HG03460 (cell line): ENCODE measurements around the gene ZDHHC14.

Experiments used
- ATAC-seq: cut with Tn5 transposase; IDR thresholded peaks from one replicate; pipeline ENCODE4 v1.9.1; 2021; ENCODE audit not compliant: unreplicated experiment

The ZDHHC14 gene

GRCh38 chr6:157488058-157488457, 107.1 kb downstream of the ZDHHC14 start:
- no peak for ATAC-seq

- no peak for ATAC-seq
Measured at GRCh38 chr6:157488716-157489118, 107.7 kb downstream of the ZDHHC14 start.

DNA sequence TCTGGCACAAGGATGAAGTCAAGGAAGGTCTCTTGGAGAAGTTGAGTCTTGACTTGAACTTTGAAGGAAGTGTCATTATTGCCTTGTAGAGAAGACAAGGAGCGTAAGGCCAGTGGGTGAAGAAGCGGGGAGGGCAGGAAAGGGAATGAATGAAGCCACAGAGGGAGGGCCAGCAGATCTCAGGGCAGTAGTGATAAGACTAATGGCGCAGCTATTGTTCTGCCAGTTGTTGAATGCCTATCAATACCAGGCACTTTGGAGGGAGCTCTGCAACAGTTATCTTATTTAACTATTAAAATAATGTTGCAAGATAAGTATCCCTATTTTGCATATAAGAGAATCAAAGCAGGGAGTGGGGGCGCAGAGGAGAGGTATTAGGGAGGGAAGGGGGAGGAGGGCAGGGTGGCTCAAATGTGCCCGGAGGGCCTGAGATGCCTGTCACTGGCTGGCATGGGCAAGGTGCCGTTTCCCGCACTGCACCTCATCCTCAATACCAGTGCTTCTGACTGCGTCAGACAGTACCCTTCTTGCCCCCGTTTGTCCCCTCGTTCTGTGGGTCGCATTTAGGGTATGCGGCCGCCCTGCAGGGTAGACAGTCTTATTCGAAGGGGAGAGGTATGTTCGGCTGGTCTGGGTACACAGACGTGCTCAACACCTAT, 109.8 kb downstream of the ZDHHC14 start:
- ATAC-seq, result no peak

GRCh38 chr6:157491571-157492232, 110.7 kb downstream of the ZDHHC14 start:
- ATAC-seq, result no peak

DNA sequence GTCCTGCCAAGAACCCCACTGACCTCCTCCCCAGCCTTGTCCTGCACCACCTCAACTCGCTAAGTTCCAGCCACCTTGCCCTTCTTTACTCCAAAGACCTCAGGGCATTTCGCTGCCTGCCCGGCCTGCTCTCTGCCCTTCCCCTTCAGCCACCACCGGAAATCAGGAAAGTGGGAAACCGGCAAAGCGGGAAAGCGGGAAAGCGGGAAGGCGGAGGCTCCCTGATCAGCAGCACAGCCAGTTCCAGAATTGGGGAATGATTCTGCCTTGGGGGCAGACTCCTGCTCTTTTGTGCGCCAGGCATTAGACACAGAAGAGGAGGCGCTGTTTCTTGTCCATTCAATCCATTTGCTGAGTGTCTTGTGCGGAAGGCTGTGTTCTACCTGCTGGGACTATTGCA, 111.3 kb downstream of the ZDHHC14 start:
- no peak for ATAC-seq

- no peak for ATAC-seq
Measured at GRCh38 chr6:157492741-157493140, 111.8 kb downstream of the ZDHHC14 start.

- no peak for ATAC-seq
Measured at GRCh38 chr6:157493173-157493572, 112.2 kb downstream of the ZDHHC14 start.

GRCh38 chr6:157493576-157493975, 112.6 kb downstream of the ZDHHC14 start:
- ATAC-seq, result no peak

DNA sequence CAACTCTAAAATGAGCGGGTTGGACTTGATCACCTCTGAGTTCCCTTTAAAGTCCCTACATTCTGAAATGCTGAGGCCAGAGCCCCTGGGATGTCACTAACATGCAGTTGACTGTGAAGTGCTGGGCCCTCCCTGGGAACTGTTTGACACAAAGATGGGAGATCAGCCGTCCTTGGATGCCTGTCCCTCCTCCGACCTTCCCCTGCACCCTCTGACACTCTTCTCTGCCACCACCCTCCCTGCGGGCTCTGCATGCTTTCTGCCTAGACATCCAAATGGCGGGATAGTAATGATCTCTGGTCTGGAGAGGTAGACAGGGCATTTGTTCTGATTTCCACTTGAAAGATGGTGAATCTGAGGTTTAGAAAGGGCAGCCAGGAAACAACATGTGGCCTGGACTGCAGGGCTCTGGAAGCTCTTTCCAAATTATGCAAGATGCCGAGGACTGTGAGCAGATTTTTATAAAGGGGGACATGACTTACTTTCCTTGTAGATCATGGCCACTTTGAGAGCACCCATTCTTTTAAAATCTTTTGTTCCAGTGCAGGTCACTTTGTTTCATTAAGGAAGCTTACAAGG, 113.2 kb downstream of the ZDHHC14 start:
- no peak for ATAC-seq

DNA sequence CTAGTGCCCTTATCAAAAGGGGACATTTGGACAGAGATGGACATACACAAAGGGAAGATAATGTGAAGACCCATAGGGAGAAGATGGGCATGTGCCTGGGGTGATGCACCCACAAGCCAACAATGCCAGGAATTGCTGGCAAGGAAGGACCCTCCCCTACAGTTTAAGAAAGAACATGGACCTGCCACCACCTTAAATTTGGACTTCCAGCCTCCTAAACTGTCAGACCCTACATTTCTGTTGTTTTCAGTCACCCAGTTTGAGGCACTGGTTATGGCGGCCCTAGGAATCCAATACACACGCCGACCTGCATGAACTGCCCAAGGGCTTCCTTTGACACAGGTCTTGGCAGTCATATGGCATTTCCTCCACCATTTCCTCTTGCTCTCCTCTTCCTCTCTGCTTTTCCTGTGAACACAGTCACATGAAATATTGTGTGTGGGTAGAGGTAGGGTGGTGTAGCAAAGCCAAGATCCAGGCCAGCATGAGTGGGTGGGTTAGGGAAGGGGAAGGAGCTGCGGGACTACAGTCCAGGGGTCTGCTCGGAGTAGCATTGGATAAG, 115.6 kb downstream of the ZDHHC14 start:
- ATAC-seq, result no peak

DNA sequence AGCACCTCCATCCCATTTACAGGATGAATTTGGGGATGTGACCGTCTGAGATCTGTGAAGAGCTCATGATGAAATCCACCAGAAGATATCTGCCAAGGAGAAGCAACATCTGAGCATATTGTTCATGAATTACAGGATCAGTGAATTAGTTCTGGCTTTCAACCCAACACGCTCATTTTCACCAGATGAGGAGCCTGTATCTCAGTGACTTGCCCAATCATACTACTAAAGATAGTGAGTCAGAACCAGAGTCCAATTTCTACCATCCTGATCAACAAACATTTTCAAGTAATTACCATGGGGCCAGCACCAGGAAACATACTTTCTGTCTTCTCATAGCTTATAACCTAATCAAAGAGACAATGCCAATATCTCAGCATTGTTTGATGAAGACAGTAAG, 116.6 kb downstream of the ZDHHC14 start:
- no peak for ATAC-seq

DNA sequence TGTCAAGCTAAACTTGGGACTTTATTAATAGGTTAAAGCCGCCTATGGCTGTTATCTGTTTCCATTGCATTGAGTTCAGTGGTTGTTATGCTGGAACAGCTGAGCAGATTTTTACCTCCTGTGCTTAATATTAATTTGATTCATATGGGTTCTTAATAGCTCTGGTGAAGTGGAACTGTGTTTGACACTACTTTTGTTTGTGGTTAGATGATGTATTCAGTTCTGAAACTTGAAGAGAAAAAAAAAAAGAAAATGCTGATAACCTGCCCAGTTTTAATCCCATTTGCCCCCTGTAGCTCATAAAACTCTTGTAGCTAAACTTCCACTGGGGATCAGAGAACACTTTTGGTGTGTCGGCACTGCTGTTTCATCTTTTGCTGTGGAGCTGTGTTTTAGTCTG, 117.8 kb downstream of the ZDHHC14 start:
- no peak for ATAC-seq

GRCh38 chr6:157500022-157500421, 119.0 kb downstream of the ZDHHC14 start:
- no peak for ATAC-seq

GRCh38 chr6:157503018-157503747, 122.2 kb downstream of the ZDHHC14 start:
- ATAC-seq, result no peak

DNA sequence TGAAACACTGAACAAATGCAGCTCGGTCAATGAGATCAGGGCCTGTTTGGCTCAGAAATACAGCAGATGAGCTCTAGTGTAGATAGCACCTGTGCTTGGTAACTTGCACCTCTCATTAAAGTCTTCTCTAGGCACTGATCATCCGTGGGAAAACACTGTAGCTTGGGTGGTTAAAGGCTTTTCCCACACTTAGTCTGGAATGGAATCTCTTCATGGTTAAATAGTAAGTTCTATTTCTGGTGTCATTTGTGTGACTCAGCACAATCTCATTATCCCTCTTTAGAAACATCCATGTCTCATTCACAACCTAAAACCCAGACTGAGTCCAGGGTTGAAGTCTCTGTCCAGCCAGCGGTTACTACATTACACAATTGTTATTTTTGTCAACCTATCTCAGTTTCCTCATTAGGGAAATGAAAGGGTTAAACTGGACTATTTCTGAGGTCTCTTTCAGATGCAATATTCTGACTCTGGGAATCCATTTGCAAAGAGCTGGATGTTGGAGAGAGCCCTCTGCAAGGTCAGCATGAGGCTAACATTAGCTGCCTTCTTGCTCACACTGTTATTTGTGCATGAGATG, 125.0 kb downstream of the ZDHHC14 start:
- ATAC-seq, result no peak

DNA sequence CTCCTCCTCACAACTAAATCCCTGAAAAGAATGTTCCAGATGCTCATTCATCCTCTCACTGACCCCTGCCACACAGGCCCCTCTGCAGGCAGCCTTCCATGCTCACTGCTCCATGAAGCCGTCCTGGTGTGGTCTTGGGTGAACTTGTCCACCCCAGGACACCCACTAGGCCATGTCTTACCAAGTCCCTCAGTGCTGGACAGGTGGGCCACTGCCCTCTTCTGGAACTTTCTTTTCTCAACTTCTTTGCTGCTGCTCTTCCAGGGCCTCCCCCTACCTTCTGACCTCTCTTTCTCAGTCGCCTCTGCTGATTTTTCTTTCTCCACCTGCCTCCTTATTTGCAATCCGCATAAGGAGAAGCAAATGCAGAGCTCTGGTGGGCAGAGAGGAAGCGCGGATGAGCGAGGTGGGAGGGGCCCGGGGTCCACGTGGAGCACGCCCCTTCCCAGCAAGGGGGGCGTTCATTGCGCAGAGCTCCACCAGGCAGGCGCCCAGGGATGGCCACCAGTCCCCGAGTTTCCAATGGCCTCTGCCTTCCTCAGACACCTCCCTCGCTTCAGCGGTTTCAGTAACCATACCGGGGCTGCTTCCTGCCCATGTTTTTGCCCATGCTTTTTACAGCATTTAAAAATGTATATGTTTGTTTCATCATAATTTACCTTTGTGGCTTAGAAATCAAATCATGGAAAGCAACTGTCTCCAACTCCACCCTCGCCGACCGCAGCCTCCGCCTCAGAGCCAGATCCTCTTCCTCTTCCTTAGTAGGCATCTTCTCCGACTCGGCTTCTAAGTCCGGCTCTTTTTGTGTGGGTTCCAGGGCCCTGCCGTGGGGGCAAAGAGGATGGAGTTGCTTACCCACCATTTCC, 129.6 kb downstream of the ZDHHC14 start:
- no peak for ATAC-seq

- no peak for ATAC-seq
Measured at GRCh38 chr6:157511682-157512381, 130.8 kb downstream of the ZDHHC14 start.

GRCh38 chr6:157512382-157512682, 131.3 kb downstream of the ZDHHC14 start:
- ATAC-seq, result no peak

DNA sequence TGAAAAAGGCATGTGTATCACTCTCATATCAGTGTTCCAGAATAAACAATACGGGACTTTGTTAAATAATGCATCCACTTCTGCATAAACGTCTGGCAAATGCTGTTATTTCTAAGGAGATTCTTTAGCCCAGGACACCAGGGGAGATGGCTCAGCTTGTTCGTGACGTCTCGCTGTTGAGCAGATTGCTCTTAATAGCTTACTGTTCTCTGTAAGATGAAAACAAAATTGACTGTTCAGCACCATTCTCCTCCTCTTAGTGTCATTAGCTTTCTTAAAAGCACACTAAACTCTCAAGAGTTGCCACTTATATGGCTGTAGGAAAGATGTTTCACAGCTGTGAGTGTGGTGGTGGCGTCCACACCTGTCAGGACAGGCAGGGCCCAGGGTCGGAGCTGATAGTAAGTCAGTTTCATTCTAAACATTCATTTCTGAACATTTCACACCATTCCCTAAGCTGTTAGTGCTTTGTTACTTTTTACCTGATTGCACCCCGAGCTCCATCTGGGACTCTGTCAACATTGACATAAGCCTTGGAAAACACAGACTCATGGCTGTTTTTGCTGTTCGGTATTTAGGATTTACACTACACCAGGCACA, 132.1 kb downstream of the ZDHHC14 start:
- no peak for ATAC-seq
